WTC11 (cell line): ENCODE measurements around the gene HS3ST3A1. TPM values are rescaled to one million over a fixed set of nuclear protein-coding genes. Genes with fewer than 3 reads are reported as not detected.

Source experiments
- ATAC-seq: fragments of 200-7000 bp; cut with Tn5 transposase; 2 replicates; pipeline ENCODE4 v1.10.0; 2021; ENCODE audit warnings: mild to moderate bottlenecking, moderate library complexity
- CTCF ChIA-PET: fragments of 300-600 bp; sonication (Branson Sonifier 250); formaldehyde crosslinking; loops from one replicate; lab custom pipeline; 2021; ENCODE audit warnings: antibody characterized with exemption; lab: Charles Lee
- POLR2A ChIA-PET: fragments of 350-600 bp; sonication (Branson Sonifier 250); formaldehyde crosslinking; loops from one replicate; lab custom pipeline; 2021; ENCODE audit warnings: antibody characterized with exemption; lab: Charles Lee
- DNase-seq: peaks from one replicate; pipeline ENCODE4 v3.0.0; 2021; ENCODE audit warnings: low spot score
- H3K27ac Mint-ChIP-seq: 2 replicates; pipeline ENCODE4 v1.8.0; 2021; ENCODE audit warnings: mixed read lengths
- H3K27me3 Mint-ChIP-seq: 2 replicates; pipeline ENCODE4 v1.8.0; 2021; ENCODE audit warnings: low read depth, mild to moderate bottlenecking, moderate library complexity, mixed read lengths
- H3K36me3 Mint-ChIP-seq: 2 replicates; pipeline ENCODE4 v1.8.0; 2021; ENCODE audit warnings: mixed read lengths
- H3K4me1 Mint-ChIP-seq: 2 replicates; pipeline ENCODE4 v1.8.0; 2022; ENCODE audit warnings: mixed read lengths
- H3K4me3 Mint-ChIP-seq: 2 replicates; pipeline ENCODE4 v1.8.0; 2021; ENCODE audit warnings: mild to moderate bottlenecking, moderate library complexity, mixed read lengths
- H3K9me3 Mint-ChIP-seq: 2 replicates; pipeline ENCODE4 v1.8.0; 2021; ENCODE audit warnings: mixed read lengths
- CREM ChIP-seq: sonication (generic); formaldehyde crosslinking; IDR thresholded peaks from 2 replicates; pipeline ENCODE4 v1.8.1; 2022; ENCODE audit warnings: mild to moderate bottlenecking, missing genetic modification reagents, moderate library complexity
- FOXK1 ChIP-seq: sonication (generic); formaldehyde crosslinking; IDR thresholded peaks from 2 replicates; pipeline ENCODE4 v1.8.0; 2022; ENCODE audit warnings: mild to moderate bottlenecking, moderate library complexity, missing genetic modification reagents
- GRHL2 ChIP-seq: fragments of 250-450 bp; sonication (Bioruptor Pico); IDR thresholded peaks from 2 replicates; pipeline ENCODE4 v1.8.0; 2022; ENCODE audit warnings: mild to moderate bottlenecking, moderate library complexity; ENCODE audit not compliant: insufficient replicate concordance, severe bottlenecking
- GTF2I ChIP-seq: fragments of 250-450 bp; sonication (Bioruptor Pico); conservative IDR thresholded peaks from 2 replicates; pipeline ENCODE4 v1.4.0; 2021; ENCODE audit warnings: mild to moderate bottlenecking
- HMGA2 ChIP-seq: fragments of 250-450 bp; sonication (Bioruptor Pico); IDR thresholded peaks from 2 replicates; pipeline ENCODE4 v1.4.0; 2021; ENCODE audit warnings: mild to moderate bottlenecking, moderate library complexity
- NR3C1 ChIP-seq: sonication (generic); formaldehyde crosslinking; conservative IDR thresholded peaks from 2 replicates; pipeline ENCODE4 v1.8.1; 2023; ENCODE audit warnings: low read depth, mild to moderate bottlenecking, missing genetic modification reagents
- PRRX2 ChIP-seq: fragments of 250-450 bp; sonication (Bioruptor Pico); IDR thresholded peaks from 2 replicates; pipeline ENCODE4 v1.8.0; 2021; ENCODE audit warnings: mild to moderate bottlenecking
- RELA ChIP-seq: sonication (generic); formaldehyde crosslinking; IDR thresholded peaks from 2 replicates; pipeline ENCODE4 v1.8.1; 2022; ENCODE audit warnings: missing genetic modification reagents, mild to moderate bottlenecking, borderline replicate concordance
- ZNF219 ChIP-seq: sonication (generic); formaldehyde crosslinking; IDR thresholded peaks from 2 replicates; pipeline ENCODE4 v1.8.0; 2023; ENCODE audit warnings: missing genetic modification reagents, mild to moderate bottlenecking, borderline replicate concordance
- ZNF671 ChIP-seq: fragments of 250-450 bp; sonication (Bioruptor Pico); IDR thresholded peaks from 2 replicates; pipeline ENCODE4 v1.8.0; 2021; ENCODE audit warnings: mild to moderate bottlenecking
- total RNA-seq: library from RNA; stranded (reverse); gene quantifications from 3 replicates; pipeline ENCODE4 v1.2.3, GENCODE V29; 2021
- TF ChIP-seq, protein P1 (sequence below): fragments of 250-450 bp; sonication (Bioruptor Pico); IDR thresholded peaks from 2 replicates; pipeline ENCODE4 v1.9.0; 2021; ENCODE audit warnings: mild to moderate bottlenecking
- TF ChIP-seq, protein P2 (sequence below): fragments of 250-450 bp; sonication (Bioruptor Pico); IDR thresholded peaks from 2 replicates; pipeline ENCODE4 v2.1.2; 2022; ENCODE audit warnings: mild to moderate bottlenecking, moderate library complexity
- TF ChIP-seq, protein P3 (sequence below): sonication (generic); formaldehyde crosslinking; IDR thresholded peaks from 2 replicates; pipeline ENCODE4 v1.8.1; 2023; ENCODE audit warnings: mild to moderate bottlenecking, missing genetic modification reagents, moderate library complexity
- TF ChIP-seq, protein P4 (sequence below): sonication (generic); formaldehyde crosslinking; IDR thresholded peaks from 2 replicates; pipeline ENCODE4 v1.8.1; 2023; ENCODE audit warnings: mild to moderate bottlenecking, missing genetic modification reagents
- TF ChIP-seq, protein P5 (sequence below): sonication (generic); formaldehyde crosslinking; IDR thresholded peaks from 2 replicates; pipeline ENCODE4 v1.8.0; 2022; ENCODE audit warnings: mild to moderate bottlenecking, missing genetic modification reagents
- TF ChIP-seq, protein P6 (sequence below): sonication (generic); formaldehyde crosslinking; IDR thresholded peaks from 2 replicates; pipeline ENCODE4 v1.8.1; 2022; ENCODE audit warnings: mild to moderate bottlenecking, missing genetic modification reagents, moderate library complexity, borderline replicate concordance
- TF ChIP-seq, protein P7 (sequence below): sonication (generic); formaldehyde crosslinking; IDR thresholded peaks from 2 replicates; pipeline ENCODE4 v1.8.1; 2023; ENCODE audit warnings: mild to moderate bottlenecking, missing genetic modification reagents, borderline replicate concordance
- TF ChIP-seq, protein P8 (sequence below): fragments of 250-450 bp; sonication (Bioruptor Pico); IDR thresholded peaks from 2 replicates; pipeline ENCODE4 v1.9.0; 2021; ENCODE audit warnings: mild to moderate bottlenecking, borderline replicate concordance

The HS3ST3A1 gene
- total RNA-seq, 1 experiment from 2014 or later, result 9.7 TPM

DNA sequence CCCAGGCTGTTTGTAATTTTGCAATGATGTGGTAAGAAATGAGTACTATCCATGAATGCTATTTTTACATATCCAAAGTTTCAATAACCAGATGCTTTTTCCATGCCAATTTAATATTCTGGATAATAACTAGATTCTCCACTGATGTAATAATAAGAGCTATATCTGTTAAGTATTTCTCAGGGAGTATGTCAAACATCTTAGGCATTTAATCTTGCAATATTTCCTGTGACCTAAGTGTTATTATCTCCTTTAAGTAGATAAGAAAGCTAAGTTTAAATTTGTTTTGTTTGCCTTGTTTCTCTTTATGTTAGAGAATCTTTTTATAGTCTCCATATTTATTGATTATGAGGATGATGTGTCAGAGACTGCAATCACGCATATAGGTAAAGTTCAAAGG, 32.3 kb upstream of the HS3ST3A1 start (continued):
- TF ChIP-seq, protein P1, sequence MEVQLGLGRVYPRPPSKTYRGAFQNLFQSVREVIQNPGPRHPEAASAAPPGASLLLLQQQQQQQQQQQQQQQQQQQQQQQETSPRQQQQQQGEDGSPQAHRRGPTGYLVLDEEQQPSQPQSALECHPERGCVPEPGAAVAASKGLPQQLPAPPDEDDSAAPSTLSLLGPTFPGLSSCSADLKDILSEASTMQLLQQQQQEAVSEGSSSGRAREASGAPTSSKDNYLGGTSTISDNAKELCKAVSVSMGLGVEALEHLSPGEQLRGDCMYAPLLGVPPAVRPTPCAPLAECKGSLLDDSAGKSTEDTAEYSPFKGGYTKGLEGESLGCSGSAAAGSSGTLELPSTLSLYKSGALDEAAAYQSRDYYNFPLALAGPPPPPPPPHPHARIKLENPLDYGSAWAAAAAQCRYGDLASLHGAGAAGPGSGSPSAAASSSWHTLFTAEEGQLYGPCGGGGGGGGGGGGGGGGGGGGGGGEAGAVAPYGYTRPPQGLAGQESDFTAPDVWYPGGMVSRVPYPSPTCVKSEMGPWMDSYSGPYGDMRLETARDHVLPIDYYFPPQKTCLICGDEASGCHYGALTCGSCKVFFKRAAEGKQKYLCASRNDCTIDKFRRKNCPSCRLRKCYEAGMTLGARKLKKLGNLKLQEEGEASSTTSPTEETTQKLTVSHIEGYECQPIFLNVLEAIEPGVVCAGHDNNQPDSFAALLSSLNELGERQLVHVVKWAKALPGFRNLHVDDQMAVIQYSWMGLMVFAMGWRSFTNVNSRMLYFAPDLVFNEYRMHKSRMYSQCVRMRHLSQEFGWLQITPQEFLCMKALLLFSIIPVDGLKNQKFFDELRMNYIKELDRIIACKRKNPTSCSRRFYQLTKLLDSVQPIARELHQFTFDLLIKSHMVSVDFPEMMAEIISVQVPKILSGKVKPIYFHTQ (CRISPR knock-in tag), result no peak
- no peak for TF ChIP-seq FOXK1 (CRISPR knock-in tag)

DNA sequence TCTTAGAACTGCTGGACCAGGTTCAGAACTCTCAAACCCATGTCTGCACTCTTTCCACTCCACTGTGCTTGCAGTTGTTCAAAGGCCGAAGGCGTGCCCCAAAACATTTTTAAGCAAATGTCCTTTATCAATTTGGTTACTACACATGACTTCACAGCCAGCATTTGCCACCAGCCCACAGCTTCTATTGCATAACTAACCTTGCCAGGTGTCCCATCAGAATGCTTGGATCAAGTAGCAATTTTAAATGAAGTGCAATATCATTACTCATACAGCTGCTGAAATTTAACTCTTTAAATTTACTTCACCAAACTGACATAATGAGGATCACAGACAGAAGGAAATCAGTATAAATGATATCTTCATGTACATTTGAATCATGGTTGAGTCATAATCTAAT, 29.8 kb upstream of the HS3ST3A1 start:
- Mint-ChIP-seq H3K9me3 (no peaks in the 10 kb centered on the region), H3K4me1 (peaks cover under 1% of the 10 kb centered on the region), H3K4me3 (no peak overlapping the region), H3K36me3 (no peaks in the 10 kb centered on the region), H3K27me3 (no peaks in the 10 kb centered on the region), H3K27ac (no peak overlapping the region)
- CTCF ChIA-PET, result no interaction called here
- no peak for DNase-seq
- no peak for ATAC-seq
- POLR2A ChIA-PET, result no interaction called here
- no peak for TF ChIP-seq GRHL2 (CRISPR knock-in tag)
- TF ChIP-seq GTF2I, result no peak
- TF ChIP-seq CREM (CRISPR knock-in tag), result no peak
- TF ChIP-seq, protein P2, sequence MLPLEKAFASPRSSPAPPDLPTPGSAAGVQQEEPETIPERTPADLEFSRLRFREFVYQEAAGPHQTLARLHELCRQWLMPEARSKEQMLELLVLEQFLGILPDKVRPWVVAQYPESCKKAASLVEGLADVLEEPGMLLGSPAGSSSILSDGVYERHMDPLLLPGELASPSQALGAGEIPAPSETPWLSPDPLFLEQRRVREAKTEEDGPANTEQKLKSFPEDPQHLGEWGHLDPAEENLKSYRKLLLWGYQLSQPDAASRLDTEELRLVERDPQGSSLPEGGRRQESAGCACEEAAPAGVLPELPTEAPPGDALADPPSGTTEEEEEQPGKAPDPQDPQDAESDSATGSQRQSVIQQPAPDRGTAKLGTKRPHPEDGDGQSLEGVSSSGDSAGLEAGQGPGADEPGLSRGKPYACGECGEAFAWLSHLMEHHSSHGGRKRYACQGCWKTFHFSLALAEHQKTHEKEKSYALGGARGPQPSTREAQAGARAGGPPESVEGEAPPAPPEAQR (CRISPR knock-in tag), result no peak
- no peak for TF ChIP-seq NR3C1 (CRISPR knock-in tag)
- TF ChIP-seq, protein P3, sequence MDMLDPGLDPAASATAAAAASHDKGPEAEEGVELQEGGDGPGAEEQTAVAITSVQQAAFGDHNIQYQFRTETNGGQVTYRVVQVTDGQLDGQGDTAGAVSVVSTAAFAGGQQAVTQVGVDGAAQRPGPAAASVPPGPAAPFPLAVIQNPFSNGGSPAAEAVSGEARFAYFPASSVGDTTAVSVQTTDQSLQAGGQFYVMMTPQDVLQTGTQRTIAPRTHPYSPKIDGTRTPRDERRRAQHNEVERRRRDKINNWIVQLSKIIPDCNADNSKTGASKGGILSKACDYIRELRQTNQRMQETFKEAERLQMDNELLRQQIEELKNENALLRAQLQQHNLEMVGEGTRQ (CRISPR knock-in tag), result no peak
- no peak for TF ChIP-seq ZNF671
- TF ChIP-seq ZNF219, result no peak
- TF ChIP-seq, protein P4, sequence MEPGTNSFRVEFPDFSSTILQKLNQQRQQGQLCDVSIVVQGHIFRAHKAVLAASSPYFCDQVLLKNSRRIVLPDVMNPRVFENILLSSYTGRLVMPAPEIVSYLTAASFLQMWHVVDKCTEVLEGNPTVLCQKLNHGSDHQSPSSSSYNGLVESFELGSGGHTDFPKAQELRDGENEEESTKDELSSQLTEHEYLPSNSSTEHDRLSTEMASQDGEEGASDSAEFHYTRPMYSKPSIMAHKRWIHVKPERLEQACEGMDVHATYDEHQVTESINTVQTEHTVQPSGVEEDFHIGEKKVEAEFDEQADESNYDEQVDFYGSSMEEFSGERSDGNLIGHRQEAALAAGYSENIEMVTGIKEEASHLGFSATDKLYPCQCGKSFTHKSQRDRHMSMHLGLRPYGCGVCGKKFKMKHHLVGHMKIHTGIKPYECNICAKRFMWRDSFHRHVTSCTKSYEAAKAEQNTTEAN, result no peak
- TF ChIP-seq, protein P5, sequence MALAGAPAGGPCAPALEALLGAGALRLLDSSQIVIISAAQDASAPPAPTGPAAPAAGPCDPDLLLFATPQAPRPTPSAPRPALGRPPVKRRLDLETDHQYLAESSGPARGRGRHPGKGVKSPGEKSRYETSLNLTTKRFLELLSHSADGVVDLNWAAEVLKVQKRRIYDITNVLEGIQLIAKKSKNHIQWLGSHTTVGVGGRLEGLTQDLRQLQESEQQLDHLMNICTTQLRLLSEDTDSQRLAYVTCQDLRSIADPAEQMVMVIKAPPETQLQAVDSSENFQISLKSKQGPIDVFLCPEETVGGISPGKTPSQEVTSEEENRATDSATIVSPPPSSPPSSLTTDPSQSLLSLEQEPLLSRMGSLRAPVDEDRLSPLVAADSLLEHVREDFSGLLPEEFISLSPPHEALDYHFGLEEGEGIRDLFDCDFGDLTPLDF (CRISPR knock-in tag), result no peak
- TF ChIP-seq, protein P6, sequence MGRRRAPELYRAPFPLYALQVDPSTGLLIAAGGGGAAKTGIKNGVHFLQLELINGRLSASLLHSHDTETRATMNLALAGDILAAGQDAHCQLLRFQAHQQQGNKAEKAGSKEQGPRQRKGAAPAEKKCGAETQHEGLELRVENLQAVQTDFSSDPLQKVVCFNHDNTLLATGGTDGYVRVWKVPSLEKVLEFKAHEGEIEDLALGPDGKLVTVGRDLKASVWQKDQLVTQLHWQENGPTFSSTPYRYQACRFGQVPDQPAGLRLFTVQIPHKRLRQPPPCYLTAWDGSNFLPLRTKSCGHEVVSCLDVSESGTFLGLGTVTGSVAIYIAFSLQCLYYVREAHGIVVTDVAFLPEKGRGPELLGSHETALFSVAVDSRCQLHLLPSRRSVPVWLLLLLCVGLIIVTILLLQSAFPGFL (CRISPR knock-in tag), result no peak
- TF ChIP-seq, protein P7, sequence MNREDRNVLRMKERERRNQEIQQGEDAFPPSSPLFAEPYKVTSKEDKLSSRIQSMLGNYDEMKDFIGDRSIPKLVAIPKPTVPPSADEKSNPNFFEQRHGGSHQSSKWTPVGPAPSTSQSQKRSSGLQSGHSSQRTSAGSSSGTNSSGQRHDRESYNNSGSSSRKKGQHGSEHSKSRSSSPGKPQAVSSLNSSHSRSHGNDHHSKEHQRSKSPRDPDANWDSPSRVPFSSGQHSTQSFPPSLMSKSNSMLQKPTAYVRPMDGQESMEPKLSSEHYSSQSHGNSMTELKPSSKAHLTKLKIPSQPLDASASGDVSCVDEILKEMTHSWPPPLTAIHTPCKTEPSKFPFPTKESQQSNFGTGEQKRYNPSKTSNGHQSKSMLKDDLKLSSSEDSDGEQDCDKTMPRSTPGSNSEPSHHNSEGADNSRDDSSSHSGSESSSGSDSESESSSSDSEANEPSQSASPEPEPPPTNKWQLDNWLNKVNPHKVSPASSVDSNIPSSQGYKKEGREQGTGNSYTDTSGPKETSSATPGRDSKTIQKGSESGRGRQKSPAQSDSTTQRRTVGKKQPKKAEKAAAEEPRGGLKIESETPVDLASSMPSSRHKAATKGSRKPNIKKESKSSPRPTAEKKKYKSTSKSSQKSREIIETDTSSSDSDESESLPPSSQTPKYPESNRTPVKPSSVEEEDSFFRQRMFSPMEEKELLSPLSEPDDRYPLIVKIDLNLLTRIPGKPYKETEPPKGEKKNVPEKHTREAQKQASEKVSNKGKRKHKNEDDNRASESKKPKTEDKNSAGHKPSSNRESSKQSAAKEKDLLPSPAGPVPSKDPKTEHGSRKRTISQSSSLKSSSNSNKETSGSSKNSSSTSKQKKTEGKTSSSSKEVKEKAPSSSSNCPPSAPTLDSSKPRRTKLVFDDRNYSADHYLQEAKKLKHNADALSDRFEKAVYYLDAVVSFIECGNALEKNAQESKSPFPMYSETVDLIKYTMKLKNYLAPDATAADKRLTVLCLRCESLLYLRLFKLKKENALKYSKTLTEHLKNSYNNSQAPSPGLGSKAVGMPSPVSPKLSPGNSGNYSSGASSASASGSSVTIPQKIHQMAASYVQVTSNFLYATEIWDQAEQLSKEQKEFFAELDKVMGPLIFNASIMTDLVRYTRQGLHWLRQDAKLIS (CRISPR knock-in tag), result no peak
- no peak for TF ChIP-seq HMGA2 (CRISPR knock-in tag)
- TF ChIP-seq, protein P8, sequence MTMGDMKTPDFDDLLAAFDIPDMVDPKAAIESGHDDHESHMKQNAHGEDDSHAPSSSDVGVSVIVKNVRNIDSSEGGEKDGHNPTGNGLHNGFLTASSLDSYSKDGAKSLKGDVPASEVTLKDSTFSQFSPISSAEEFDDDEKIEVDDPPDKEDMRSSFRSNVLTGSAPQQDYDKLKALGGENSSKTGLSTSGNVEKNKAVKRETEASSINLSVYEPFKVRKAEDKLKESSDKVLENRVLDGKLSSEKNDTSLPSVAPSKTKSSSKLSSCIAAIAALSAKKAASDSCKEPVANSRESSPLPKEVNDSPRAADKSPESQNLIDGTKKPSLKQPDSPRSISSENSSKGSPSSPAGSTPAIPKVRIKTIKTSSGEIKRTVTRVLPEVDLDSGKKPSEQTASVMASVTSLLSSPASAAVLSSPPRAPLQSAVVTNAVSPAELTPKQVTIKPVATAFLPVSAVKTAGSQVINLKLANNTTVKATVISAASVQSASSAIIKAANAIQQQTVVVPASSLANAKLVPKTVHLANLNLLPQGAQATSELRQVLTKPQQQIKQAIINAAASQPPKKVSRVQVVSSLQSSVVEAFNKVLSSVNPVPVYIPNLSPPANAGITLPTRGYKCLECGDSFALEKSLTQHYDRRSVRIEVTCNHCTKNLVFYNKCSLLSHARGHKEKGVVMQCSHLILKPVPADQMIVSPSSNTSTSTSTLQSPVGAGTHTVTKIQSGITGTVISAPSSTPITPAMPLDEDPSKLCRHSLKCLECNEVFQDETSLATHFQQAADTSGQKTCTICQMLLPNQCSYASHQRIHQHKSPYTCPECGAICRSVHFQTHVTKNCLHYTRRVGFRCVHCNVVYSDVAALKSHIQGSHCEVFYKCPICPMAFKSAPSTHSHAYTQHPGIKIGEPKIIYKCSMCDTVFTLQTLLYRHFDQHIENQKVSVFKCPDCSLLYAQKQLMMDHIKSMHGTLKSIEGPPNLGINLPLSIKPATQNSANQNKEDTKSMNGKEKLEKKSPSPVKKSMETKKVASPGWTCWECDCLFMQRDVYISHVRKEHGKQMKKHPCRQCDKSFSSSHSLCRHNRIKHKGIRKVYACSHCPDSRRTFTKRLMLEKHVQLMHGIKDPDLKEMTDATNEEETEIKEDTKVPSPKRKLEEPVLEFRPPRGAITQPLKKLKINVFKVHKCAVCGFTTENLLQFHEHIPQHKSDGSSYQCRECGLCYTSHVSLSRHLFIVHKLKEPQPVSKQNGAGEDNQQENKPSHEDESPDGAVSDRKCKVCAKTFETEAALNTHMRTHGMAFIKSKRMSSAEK (CRISPR knock-in tag), result no peak
- no peak for TF ChIP-seq RELA (CRISPR knock-in tag)
- TF ChIP-seq PRRX2 (CRISPR knock-in tag), result no peak
